COR-L47 (cell line): ENCODE data around the gene BCL6.
"Not testable (repeated sequence)": the region's sequence is repeated elsewhere in the genome, so short reads cannot be mapped to it uniquely, and the experiment has no call there.

Experiments
- DNase-seq: peaks from one replicate; lab custom pipeline; 2025; lab: John Stamatoyannopoulos, UW

BCL6 gene

GRCh38 chr3:187714404-187714979, 30.8 kb downstream of the BCL6 start:
- peak; percentile 43 for DNase-seq

- no peak for DNase-seq
Observed at GRCh38 chr3:187713504-187713903, 31.8 kb downstream of the BCL6 start.

GRCh38 chr3:187709155-187709554, 36.1 kb downstream of the BCL6 start:
- no peak for DNase-seq

GRCh38 chr3:187708696-187709095, 36.6 kb downstream of the BCL6 start:
- DNase-seq, result no peak

- no peak for DNase-seq
Observed at GRCh38 chr3:187706971-187707370, 38.3 kb downstream of the BCL6 start.

- no peak for DNase-seq
Observed at GRCh38 chr3:187705164-187705563, 40.1 kb downstream of the BCL6 start.

GRCh38 chr3:187702507-187703033, 42.7 kb downstream of the BCL6 start, which contains the start of gene RTP2:
RTP2 (minus strand) TSS chr3:187702557; CDS start chr3:187702128, 429 bp downstream.
- DNase-seq, result no peak

GRCh38 chr3:187700249-187700648, 45.0 kb downstream of the BCL6 start:
- no peak for DNase-seq

- no peak for DNase-seq
Observed at GRCh38 chr3:187698499-187699399, 46.5 kb downstream of the BCL6 start.

GRCh38 chr3:187696021-187696420, 49.2 kb downstream of the BCL6 start:
- DNase-seq, result no peak

- DNase-seq, result no peak
Observed at GRCh38 chr3:187695449-187695848, 49.8 kb downstream of the BCL6 start.

- no peak for DNase-seq
Observed at GRCh38 chr3:187694801-187695200, 50.5 kb downstream of the BCL6 start.

- no peak for DNase-seq
Observed at GRCh38 chr3:187693431-187693830, 51.8 kb downstream of the BCL6 start.

GRCh38 chr3:187689984-187690383, 55.3 kb downstream of the BCL6 start:
- no peak for DNase-seq

GRCh38 chr3:187686621-187687273, 58.5 kb downstream of the BCL6 start:
- no peak for DNase-seq

GRCh38 chr3:187685948-187686347, 59.3 kb downstream of the BCL6 start:
- no peak for DNase-seq

- DNase-seq, result no peak
Observed at GRCh38 chr3:187684880-187685279, 60.4 kb downstream of the BCL6 start.

GRCh38 chr3:187684444-187684843, 60.8 kb downstream of the BCL6 start:
- DNase-seq, result no peak

GRCh38 chr3:187681756-187682155, 63.5 kb downstream of the BCL6 start:
- not testable (repeated sequence) for DNase-seq

- DNase-seq, result peak; percentile 25
Observed at GRCh38 chr3:187679638-187680396, 65.5 kb downstream of the BCL6 start.

- peak; percentile 9 for DNase-seq
Observed at GRCh38 chr3:187678726-187679268, 66.5 kb downstream of the BCL6 start.

- no peak for DNase-seq
Observed at GRCh38 chr3:187677604-187678003, 67.7 kb downstream of the BCL6 start.
